Measurements from ENCODE around the gene FOXP1.

The FOXP1 gene

DNA sequence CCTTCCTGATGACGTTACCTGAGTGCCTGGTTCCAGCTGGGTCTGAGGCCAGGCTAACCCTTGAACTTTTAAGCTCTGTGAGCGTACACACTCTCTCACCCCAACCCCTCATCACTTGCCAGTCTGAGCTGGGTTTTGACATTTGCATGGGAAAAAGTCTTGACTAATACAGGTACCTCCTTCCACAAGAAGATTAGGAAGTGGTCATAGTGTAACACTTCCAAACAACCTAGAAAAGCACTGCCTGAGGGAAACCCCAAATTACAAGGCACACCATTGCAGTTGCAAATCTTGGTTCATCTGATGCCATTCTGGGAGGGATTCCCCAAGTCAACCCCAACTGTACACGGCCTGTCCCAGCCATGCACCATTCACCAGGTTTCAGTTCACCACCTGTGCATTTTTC lies 499.8 kb downstream of the FOXP1 start:
- no peaks in the 10 kb centered on the region for H3K36me3 ChIP-seq (ENCODE audit: control insufficient read depth, insufficient read depth, low read length)
- no peaks in the 10 kb centered on the region for H3K9me3 ChIP-seq (ENCODE audit: control insufficient read depth, low read length)
- H3K4me3 ChIP-seq (ENCODE audit: insufficient read depth, low read depth, low read length), result no peak overlapping the region
- 83 to 85% methylated on average over 3 of the region's 3 CpGs for WGBS, 2 experiments
- no peaks in the 10 kb centered on the region for H3K4me1 ChIP-seq (ENCODE audit: control insufficient read depth, insufficient read depth, low read length)
- H3K27ac ChIP-seq (ENCODE audit: insufficient read depth, low read depth, low read length, poor library complexity, severe bottlenecking), result no peak overlapping the region
- H3K27me3 ChIP-seq (ENCODE audit: control insufficient read depth, insufficient read depth, low read length, poor library complexity, severe bottlenecking), result no peaks in the 10 kb centered on the region

DNA sequence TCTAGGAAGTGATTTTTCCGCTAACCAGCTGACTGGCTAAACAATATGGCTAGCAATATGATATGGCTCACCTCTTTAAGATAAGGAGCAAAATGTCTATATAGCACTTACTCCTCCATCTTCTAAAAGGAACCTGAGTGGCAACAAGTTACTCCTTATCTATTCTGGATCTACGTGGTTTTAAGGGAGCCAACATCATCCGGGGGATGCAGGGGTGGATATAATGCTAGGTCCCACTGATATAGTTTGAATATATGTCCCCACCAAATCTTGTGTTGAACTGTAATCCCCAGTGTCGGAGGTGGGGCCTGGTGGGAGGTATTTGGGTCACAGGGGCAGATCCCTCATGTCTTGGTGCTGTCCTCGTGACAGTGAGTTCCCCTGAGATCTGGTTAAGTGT lies 500.7 kb downstream of the FOXP1 start:
- Histone ChIP-seq H3K36me3 (ENCODE audit: control insufficient read depth, insufficient read depth, low read length) (no peaks in the 10 kb centered on the region), H3K27ac (ENCODE audit: insufficient read depth, low read depth, low read length, poor library complexity, severe bottlenecking) (no peak overlapping the region), H3K9me3 (ENCODE audit: control insufficient read depth, low read length) (no peaks in the 10 kb centered on the region), H3K4me3 (ENCODE audit: insufficient read depth, low read depth, low read length) (no peak overlapping the region), H3K4me1 (ENCODE audit: control insufficient read depth, insufficient read depth, low read length) (no peaks in the 10 kb centered on the region), H3K27me3 (ENCODE audit: control insufficient read depth, insufficient read depth, low read length, poor library complexity, severe bottlenecking) (no peaks in the 10 kb centered on the region)
- WGBS, 2 experiments, result 93 to 94% methylated on average over 5 of the region's 5 CpGs

DNA sequence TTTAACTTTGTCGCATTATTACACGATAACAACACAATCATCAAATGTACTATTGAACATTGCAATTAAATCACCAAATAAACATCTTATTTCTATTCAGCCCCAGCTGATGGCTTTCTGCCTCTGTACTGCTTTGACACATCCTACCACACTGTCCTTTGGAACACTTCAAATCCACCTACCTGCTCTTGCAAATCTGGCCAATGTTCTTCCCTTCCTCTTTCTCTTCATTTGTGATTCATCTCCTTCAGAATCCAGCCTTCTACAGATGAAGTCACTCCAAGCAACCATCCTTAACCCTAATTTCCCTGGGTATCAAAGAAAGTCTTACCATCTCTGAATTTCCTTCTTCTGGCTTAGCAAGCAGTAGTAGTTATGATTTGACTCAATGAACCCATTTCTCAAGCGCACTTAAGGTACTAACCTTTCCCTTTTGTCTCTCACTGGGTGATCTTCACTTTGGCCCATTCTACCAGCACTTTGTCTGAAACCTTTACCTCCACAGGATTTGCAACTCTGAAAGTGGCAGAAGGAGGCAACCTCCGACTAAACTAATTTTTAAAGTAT lies 502.9 kb downstream of the FOXP1 start:
- Histone ChIP-seq H3K9me3 (ENCODE audit: control insufficient read depth, low read length) (no peaks in the 10 kb centered on the region), H3K27me3 (ENCODE audit: control insufficient read depth, insufficient read depth, low read length, poor library complexity, severe bottlenecking) (no peaks in the 10 kb centered on the region), H3K36me3 (ENCODE audit: control insufficient read depth, insufficient read depth, low read length) (no peaks in the 10 kb centered on the region), H3K4me3 (ENCODE audit: insufficient read depth, low read depth, low read length) (no peak overlapping the region), H3K4me1 (ENCODE audit: control insufficient read depth, insufficient read depth, low read length) (no peaks in the 10 kb centered on the region), H3K27ac (ENCODE audit: insufficient read depth, low read depth, low read length, poor library complexity, severe bottlenecking) (no peak overlapping the region)
- 93 to 97% methylated on average over 4 of the region's 4 CpGs for WGBS, 2 experiments

DNA sequence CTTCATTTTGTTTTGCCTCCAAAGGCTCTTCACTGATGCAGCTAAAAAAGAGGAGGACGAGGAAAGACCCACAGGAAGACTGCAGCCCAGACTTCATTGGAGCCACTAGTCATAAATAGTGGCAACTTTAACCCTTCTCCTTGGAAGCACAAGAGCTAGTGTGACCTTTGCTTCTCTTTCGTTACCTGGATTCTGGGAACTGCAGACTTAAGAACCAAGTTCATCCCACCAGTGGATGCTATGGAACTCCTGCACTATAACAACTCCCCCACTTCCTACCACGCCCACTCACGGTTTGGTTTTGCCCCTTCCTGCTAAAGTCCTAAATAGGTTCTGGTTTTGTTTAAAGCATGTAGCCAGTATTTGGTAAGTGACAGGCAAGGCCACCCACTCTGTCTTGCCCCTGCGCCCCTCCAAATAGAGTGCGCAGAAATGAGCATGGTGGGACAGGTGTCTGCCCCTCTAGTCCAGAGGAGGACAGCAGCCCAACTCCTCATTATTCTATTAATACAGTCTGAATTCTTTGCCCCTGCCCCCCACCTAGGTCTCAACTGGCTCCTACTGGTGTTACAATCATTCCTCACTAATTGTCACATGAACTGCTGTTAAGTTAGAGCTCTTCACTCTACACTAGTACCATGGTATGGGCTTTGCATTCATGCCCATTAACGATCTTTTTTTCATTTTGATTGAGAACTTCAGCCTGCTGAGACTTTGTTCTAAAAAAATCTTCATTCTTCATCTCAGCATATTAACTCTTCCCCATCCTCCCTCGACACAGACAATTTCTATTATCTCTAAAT lies 504.6 kb downstream of the FOXP1 start:
- WGBS, 2 experiments, result 78 to 82% methylated on average over 8 of the region's 8 CpGs
- no peak overlapping the region for H3K4me3 ChIP-seq (ENCODE audit: insufficient read depth, low read depth, low read length)
- H3K36me3 ChIP-seq (ENCODE audit: control insufficient read depth, insufficient read depth, low read length), result no peaks in the 10 kb centered on the region
- no peaks in the 10 kb centered on the region for H3K4me1 ChIP-seq (ENCODE audit: control insufficient read depth, insufficient read depth, low read length)
- H3K27ac ChIP-seq (ENCODE audit: insufficient read depth, low read depth, low read length, poor library complexity, severe bottlenecking), result no peak overlapping the region
- H3K9me3 ChIP-seq (ENCODE audit: control insufficient read depth, low read length), result no peaks in the 10 kb centered on the region
- no peaks in the 10 kb centered on the region for H3K27me3 ChIP-seq (ENCODE audit: control insufficient read depth, insufficient read depth, low read length, poor library complexity, severe bottlenecking)

DNA sequence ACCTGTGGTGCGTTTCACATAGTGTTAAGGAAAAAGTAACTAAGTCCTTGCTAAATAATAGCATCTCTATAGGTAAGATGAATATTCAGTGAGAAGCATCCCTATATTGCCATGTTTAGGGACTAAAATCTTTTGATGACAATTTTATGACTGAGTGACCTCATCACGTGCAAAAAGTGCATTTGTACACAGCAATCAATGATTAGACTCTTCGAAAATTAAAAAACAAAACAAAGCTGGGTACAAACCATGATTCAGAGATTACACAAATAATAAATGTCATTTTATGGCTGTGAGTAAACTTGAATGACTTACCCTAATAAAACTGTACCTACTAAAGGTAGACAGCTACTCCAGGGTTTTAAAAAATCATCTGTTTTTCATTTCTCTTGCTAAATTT lies 505.3 kb downstream of the FOXP1 start:
- WGBS, 2 experiments, result 89 to 93% methylated on average over 2 to 3 of the region's 3 CpGs
- H3K36me3 ChIP-seq (ENCODE audit: control insufficient read depth, insufficient read depth, low read length), result no peaks in the 10 kb centered on the region
- H3K4me1 ChIP-seq (ENCODE audit: control insufficient read depth, insufficient read depth, low read length), result no peaks in the 10 kb centered on the region
- no peaks in the 10 kb centered on the region for H3K27me3 ChIP-seq (ENCODE audit: control insufficient read depth, insufficient read depth, low read length, poor library complexity, severe bottlenecking)
- H3K9me3 ChIP-seq (ENCODE audit: control insufficient read depth, low read length), result no peaks in the 10 kb centered on the region
- H3K4me3 ChIP-seq (ENCODE audit: insufficient read depth, low read depth, low read length), result no peak overlapping the region
- no peak overlapping the region for H3K27ac ChIP-seq (ENCODE audit: insufficient read depth, low read depth, low read length, poor library complexity, severe bottlenecking)

DNA sequence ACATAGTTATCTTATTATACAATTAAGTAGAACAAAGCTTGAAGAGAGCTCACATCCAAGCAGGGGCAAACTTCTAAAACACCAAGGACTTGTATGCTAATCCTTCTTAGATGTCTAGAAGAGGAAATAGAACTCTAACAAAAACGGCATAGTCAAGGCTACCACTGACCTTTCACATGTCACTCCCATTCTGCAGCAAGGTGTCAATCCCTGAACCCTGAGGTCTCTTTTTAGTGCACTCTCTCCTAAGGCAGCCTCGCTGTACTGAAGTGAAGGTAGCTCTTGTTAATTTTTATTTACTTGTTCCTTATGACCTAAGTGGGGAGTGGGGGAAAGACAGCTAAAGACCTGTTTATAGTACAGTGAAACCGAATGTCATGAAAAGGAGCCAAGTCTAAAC lies 506.5 kb downstream of the FOXP1 start:
- Histone ChIP-seq H3K9me3 (ENCODE audit: control insufficient read depth, low read length) (no peaks in the 10 kb centered on the region), H3K36me3 (ENCODE audit: control insufficient read depth, insufficient read depth, low read length) (no peaks in the 10 kb centered on the region), H3K4me3 (ENCODE audit: insufficient read depth, low read depth, low read length) (no peak overlapping the region), H3K4me1 (ENCODE audit: control insufficient read depth, insufficient read depth, low read length) (no peaks in the 10 kb centered on the region), H3K27me3 (ENCODE audit: control insufficient read depth, insufficient read depth, low read length, poor library complexity, severe bottlenecking) (no peaks in the 10 kb centered on the region), H3K27ac (ENCODE audit: insufficient read depth, low read depth, low read length, poor library complexity, severe bottlenecking) (no peak overlapping the region)
- WGBS, 2 experiments, result 89 to 93% methylated on average over 3 of the region's 3 CpGs

DNA sequence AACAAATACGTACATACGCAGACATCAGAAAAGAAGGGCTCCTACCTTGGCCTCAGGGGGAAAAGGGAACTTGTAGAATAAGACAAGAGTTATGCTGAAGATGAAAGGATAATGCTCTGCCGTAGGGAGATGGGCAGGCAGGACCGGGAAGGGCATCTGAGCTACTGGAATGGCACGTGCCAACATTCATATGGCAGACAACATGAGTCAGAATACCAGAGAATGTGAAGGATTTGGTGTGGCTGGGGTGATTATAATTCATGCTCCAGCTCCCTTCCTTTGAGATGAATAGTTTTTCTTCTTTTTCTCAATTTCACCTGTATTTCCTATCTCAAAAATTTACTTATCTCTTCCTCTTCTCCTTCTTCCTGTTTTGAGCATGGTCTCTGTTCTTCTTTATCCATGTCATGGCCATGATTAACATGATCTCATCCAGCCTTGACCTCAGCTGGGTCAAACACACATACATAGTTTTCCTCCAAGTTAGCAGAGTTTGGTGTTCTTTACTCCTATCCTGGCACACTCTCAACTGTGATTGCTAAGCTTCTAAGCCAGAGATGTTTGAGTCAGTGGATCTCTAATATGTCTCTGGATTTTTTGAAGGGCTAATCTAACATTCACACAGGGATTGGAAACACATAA lies 507.0 kb downstream of the FOXP1 start:
- no peaks in the 10 kb centered on the region for H3K9me3 ChIP-seq (ENCODE audit: control insufficient read depth, low read length)
- 96 to 97% methylated on average over 5 of the region's 5 CpGs for WGBS, 2 experiments
- no peak overlapping the region for H3K4me3 ChIP-seq (ENCODE audit: insufficient read depth, low read depth, low read length)
- H3K27ac ChIP-seq (ENCODE audit: insufficient read depth, low read depth, low read length, poor library complexity, severe bottlenecking), result no peak overlapping the region
- H3K36me3 ChIP-seq (ENCODE audit: control insufficient read depth, insufficient read depth, low read length), result no peaks in the 10 kb centered on the region
- no peaks in the 10 kb centered on the region for H3K27me3 ChIP-seq (ENCODE audit: control insufficient read depth, insufficient read depth, low read length, poor library complexity, severe bottlenecking)
- no peaks in the 10 kb centered on the region for H3K4me1 ChIP-seq (ENCODE audit: control insufficient read depth, insufficient read depth, low read length)

DNA sequence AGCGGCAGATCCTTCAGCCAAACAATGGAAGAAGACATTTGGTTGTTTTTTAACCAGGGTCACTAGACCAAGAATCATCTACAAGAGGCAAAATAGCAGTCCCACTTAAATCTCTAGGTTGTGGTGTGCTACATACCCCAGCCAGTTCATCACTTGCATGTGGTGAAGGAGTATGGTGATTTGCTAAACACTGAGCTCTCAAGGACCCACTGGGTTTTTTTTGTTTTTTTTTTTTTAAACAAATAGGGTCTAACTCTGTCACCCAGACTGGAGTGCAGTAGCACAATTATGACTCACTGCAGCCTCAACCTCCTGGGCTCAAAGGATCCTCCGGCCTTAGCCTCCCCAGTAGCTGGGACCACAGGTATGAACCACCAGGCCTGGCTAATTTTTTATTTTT lies 508.0 kb downstream of the FOXP1 start:
- H3K9me3 ChIP-seq (ENCODE audit: control insufficient read depth, low read length), result no peaks in the 10 kb centered on the region
- 92 to 96% methylated on average over 2 of the region's 2 CpGs for WGBS, 2 experiments
- no peaks in the 10 kb centered on the region for H3K4me1 ChIP-seq (ENCODE audit: control insufficient read depth, insufficient read depth, low read length)
- no peaks in the 10 kb centered on the region for H3K36me3 ChIP-seq (ENCODE audit: control insufficient read depth, insufficient read depth, low read length)
- no peak overlapping the region for H3K4me3 ChIP-seq (ENCODE audit: insufficient read depth, low read depth, low read length)
- no peak overlapping the region for H3K27ac ChIP-seq (ENCODE audit: insufficient read depth, low read depth, low read length, poor library complexity, severe bottlenecking)
- H3K27me3 ChIP-seq (ENCODE audit: control insufficient read depth, insufficient read depth, low read length, poor library complexity, severe bottlenecking), result no peaks in the 10 kb centered on the region

DNA sequence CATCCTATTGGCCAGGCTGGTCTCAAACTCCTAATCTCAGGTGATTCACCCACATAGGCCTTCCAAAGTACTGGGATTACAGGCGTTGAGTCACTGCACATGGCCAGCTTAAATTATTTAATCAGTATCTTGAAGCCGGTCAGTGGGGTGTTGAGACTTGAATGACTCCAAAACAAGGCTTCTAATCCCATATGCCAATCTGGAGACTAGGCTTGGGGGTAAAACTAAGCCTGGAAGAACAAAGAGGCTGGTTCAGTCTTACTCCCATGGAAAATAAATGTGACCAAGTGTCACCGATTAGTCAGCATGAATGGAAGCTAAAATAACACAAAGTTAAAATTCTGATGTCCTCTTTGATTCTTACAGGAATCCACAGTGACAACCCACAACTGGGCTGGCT lies 509.1 kb downstream of the FOXP1 start:
- 90% methylated on average over 3 of the region's 3 CpGs for WGBS, 2 experiments
- Histone ChIP-seq H3K4me1 (ENCODE audit: control insufficient read depth, insufficient read depth, low read length) (peaks cover 3% of the 10 kb centered on the region), H3K27ac (ENCODE audit: insufficient read depth, low read depth, low read length, poor library complexity, severe bottlenecking) (no peak overlapping the region)

DNA sequence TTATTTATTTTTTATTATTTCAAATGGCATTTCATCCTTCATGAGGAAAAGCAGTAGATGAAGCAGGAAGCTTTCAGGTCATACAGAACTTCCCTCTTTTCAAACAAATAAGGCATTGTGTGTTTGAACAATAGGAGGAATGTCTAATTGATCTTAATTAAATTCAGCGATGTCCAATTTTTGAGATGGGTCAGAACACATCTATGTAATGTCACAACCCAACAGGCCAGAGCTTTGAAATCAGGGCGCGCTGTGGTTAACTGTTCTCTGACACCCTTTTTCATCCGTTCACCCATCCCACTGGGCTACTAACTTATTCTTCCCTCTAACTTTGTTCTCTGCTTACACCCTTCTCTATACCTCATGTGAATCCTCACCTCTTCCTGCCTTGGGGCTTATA lies 510.5 kb downstream of the FOXP1 start:
- H3K9me3 ChIP-seq (ENCODE audit: control insufficient read depth, low read length), result no peaks in the 10 kb centered on the region
- H3K27ac ChIP-seq (ENCODE audit: insufficient read depth, low read depth, low read length, poor library complexity, severe bottlenecking), result no peak overlapping the region
- no peaks in the 10 kb centered on the region for H3K27me3 ChIP-seq (ENCODE audit: control insufficient read depth, insufficient read depth, low read length, poor library complexity, severe bottlenecking)
- 93% methylated on average over 4 of the region's 4 CpGs for WGBS, 2 experiments
- peaks cover 4% of the 10 kb centered on the region for H3K4me1 ChIP-seq (ENCODE audit: control insufficient read depth, insufficient read depth, low read length)
- H3K36me3 ChIP-seq (ENCODE audit: control insufficient read depth, insufficient read depth, low read length), result no peaks in the 10 kb centered on the region
- no peak overlapping the region for H3K4me3 ChIP-seq (ENCODE audit: insufficient read depth, low read depth, low read length)

More for the DNA sequence above, 509.1 kb downstream of the FOXP1 start:
- no peaks in the 10 kb centered on the region for H3K36me3 ChIP-seq (ENCODE audit: control insufficient read depth, insufficient read depth, low read length)
- H3K4me3 ChIP-seq (ENCODE audit: insufficient read depth, low read depth, low read length), result no peak overlapping the region
- H3K27me3 ChIP-seq (ENCODE audit: control insufficient read depth, insufficient read depth, low read length, poor library complexity, severe bottlenecking), result no peaks in the 10 kb centered on the region
- no peaks in the 10 kb centered on the region for H3K9me3 ChIP-seq (ENCODE audit: control insufficient read depth, low read length)

All from ectodermal cell (in vitro differentiated cells).